SU-DHL-6 (cell line): ENCODE results near the gene MKRN2.

Experiments
- H2AFZ ChIP-seq: fragments of 200-600 bp; sonication (generic); 2 replicates; pipeline ENCODE4 v1.6.1; 2014; ENCODE audit warnings: low read depth, mild to moderate bottlenecking, moderate library complexity, mixed read lengths, antibody characterized with exemption, low read length; ENCODE audit not compliant: severe bottlenecking
- H3F3A ChIP-seq: fragments of 200-600 bp; shearing (Covaris generic); 2 replicates; pipeline ENCODE4 v1.6.0; 2016; ENCODE audit warnings: antibody characterized with exemption, mild to moderate bottlenecking; ENCODE audit not compliant: insufficient read depth
- H3K27ac ChIP-seq: fragments of 200-600 bp; sonication (generic); 2 replicates; pipeline ENCODE4 v1.5.1; 2016; ENCODE audit warnings: low read depth, mild to moderate bottlenecking, low read length, moderate library complexity, mixed read lengths
- H3K27me3 ChIP-seq: fragments of 200-600 bp; sonication (generic), shearing (Covaris generic); 2 replicates; pipeline ENCODE4 v1.6.0; 2014; ENCODE audit warnings: mild to moderate bottlenecking, low read length
- H3K36me3 ChIP-seq: fragments of 200-600 bp; sonication (generic); 2 replicates; pipeline ENCODE4 v1.6.1; 2014; ENCODE audit warnings: mild to moderate bottlenecking, low read length, mixed read lengths
- H3K4me2 ChIP-seq: fragments of 300-600, 200-600 bp; shearing (Covaris generic), sonication (generic); 2 replicates; pipeline ENCODE4 v1.6.0; 2014; ENCODE audit warnings: low read length, low read depth, mild to moderate bottlenecking; ENCODE audit not compliant: poor library complexity, severe bottlenecking
- H3K4me3 ChIP-seq: fragments of 200-600 bp; sonication (generic); 2 replicates; pipeline ENCODE4 v1.5.1; 2014; ENCODE audit warnings: antibody characterized with exemption, low read length, mild to moderate bottlenecking, mixed read lengths; ENCODE audit not compliant: insufficient read depth, poor library complexity, severe bottlenecking
- H3K79me2 ChIP-seq: fragments of 200-600 bp; sonication (generic); 2 replicates; pipeline ENCODE4 v1.6.1; 2014; ENCODE audit warnings: mild to moderate bottlenecking, low read length, moderate library complexity; ENCODE audit not compliant: insufficient read depth
- H3K9ac ChIP-seq: fragments of 200-600 bp; sonication (generic); 2 replicates; pipeline ENCODE4 v1.7.0; 2014; ENCODE audit warnings: mild to moderate bottlenecking, low read length
- H3K9me2 ChIP-seq: fragments of 200-600 bp; sonication (generic); replicated peaks from 2 replicates; pipeline ENCODE4 v1.6.1; 2014; ENCODE audit warnings: low read length; ENCODE audit not compliant: insufficient read depth
- H3K9me3 ChIP-seq: fragments of 200-600 bp; sonication (generic); 2 replicates; pipeline ENCODE4 v1.6.1; 2014; ENCODE audit warnings: low read length, mixed read lengths; ENCODE audit not compliant: insufficient read depth
- H4K20me1 ChIP-seq: fragments of 200-600 bp; sonication (generic); 2 replicates; pipeline ENCODE4 v1.6.1; 2014; ENCODE audit warnings: low read depth, mild to moderate bottlenecking, antibody characterized with exemption, low read length, moderate library complexity, mixed read lengths
- EZH2phosphoT487 ChIP-seq: fragments of 200-600 bp; sonication (generic), shearing (Covaris generic); conservative IDR thresholded peaks from 2 replicates; pipeline ENCODE4 v1.6.1; 2018; ENCODE audit warnings: mild to moderate bottlenecking, antibody characterized with exemption, low read length, moderate library complexity, mixed read lengths
- TF ChIP-seq, protein P1 (sequence below): fragments of 200-600 bp; sonication (generic); IDR thresholded peaks from one replicate; pipeline ENCODE4 v1.5.1; 2017; ENCODE audit warnings: antibody characterized with exemption, mild to moderate bottlenecking, low read length, moderate library complexity; ENCODE audit not compliant: insufficient read depth, poor library complexity, severe bottlenecking

The MKRN2 gene

DNA sequence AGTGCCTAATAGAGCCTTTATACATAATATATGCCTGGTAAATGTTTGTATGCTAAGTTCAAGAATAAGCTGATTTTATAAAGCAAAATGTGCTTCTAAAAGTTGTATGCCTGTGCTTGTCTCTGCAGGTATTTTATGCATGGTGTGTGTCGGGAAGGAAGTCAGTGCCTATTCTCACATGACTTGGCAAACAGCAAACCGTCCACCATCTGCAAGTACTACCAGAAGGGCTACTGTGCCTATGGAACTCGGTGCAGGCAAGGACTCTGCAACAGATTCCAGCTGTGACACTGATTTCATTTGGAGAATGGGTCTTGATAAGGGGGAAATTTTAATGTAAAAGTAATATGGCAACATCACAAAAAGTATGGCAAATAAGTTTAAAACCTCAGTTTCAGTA, 11.9 kb downstream of the MKRN2 start:
- Histone ChIP-seq H3K4me2 (no peak overlapping the region), H3K79me2 (peaks cover 51% of the 10 kb centered on the region), H3K36me3 (peaks cover 5% of the 10 kb centered on the region; the same call in 1 of the 2 replicates), H3F3A (no peaks in the 10 kb centered on the region), H3K4me3 (no peak overlapping the region), H3K9me2 (no peaks in the 10 kb centered on the region), H2AFZ (no peak overlapping the region), H3K27ac (no peak overlapping the region), H4K20me1 (no peaks in the 10 kb centered on the region), H3K9me3 (no peaks in the 10 kb centered on the region), H3K27me3 (no peaks in the 10 kb centered on the region), H3K9ac (no peak overlapping the region)
- no peak for TF ChIP-seq EZH2phosphoT487
- TF ChIP-seq, protein P1, sequence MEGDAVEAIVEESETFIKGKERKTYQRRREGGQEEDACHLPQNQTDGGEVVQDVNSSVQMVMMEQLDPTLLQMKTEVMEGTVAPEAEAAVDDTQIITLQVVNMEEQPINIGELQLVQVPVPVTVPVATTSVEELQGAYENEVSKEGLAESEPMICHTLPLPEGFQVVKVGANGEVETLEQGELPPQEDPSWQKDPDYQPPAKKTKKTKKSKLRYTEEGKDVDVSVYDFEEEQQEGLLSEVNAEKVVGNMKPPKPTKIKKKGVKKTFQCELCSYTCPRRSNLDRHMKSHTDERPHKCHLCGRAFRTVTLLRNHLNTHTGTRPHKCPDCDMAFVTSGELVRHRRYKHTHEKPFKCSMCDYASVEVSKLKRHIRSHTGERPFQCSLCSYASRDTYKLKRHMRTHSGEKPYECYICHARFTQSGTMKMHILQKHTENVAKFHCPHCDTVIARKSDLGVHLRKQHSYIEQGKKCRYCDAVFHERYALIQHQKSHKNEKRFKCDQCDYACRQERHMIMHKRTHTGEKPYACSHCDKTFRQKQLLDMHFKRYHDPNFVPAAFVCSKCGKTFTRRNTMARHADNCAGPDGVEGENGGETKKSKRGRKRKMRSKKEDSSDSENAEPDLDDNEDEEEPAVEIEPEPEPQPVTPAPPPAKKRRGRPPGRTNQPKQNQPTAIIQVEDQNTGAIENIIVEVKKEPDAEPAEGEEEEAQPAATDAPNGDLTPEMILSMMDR = no peak

DNA sequence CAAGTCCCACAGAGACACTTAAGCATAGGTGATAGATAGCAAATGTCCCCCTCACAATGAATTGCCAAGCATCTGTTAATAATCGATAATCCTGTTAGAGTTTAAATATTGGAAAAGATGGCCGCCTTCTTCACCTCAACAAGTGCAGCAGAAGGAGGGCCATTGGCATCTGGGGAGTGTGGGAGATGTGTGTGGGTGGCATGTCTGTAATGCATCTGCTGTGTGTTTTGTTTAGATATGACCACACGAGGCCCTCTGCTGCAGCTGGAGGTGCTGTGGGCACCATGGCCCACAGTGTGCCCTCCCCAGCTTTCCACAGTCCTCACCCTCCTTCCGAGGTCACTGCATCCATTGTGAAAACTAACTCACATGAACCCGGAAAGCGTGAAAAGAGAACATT, 12.9 kb downstream of the MKRN2 start:
- Histone ChIP-seq H3K9ac (no peak overlapping the region), H3K79me2 (peaks cover 40% of the 10 kb centered on the region), H3F3A (no peaks in the 10 kb centered on the region), H3K9me3 (no peaks in the 10 kb centered on the region), H3K4me2 (no peak overlapping the region), H3K27me3 (no peaks in the 10 kb centered on the region), H3K4me3 (no peak overlapping the region), H4K20me1 (no peaks in the 10 kb centered on the region), H3K36me3 (peaks cover 5% of the 10 kb centered on the region; the same call in 1 of the 2 replicates), H2AFZ (no peak overlapping the region), H3K9me2 (no peaks in the 10 kb centered on the region), H3K27ac (no peak overlapping the region)
- TF ChIP-seq, protein P1 = no peak
- no peak for TF ChIP-seq EZH2phosphoT487

DNA sequence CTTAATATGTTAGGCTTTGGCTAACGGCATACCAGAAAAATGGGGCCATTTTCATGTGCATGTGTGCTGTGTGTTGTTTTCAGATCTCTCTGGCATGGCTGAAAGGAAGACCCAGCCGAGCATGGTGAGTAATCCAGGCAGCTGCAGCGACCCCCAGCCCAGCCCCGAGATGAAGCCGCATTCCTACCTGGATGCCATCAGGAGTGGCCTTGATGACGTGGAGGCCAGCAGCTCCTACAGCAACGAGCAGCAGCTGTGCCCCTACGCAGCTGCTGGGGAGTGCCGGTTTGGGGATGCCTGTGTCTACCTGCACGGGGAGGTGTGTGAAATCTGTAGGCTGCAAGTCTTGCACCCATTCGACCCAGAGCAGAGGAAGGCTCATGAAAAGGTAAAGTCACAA, 15.1 kb downstream of the MKRN2 start:
- peaks cover 19% of the 10 kb centered on the region for H3K79me2 ChIP-seq
- no peak overlapping the region for H3K4me3 ChIP-seq
- TF ChIP-seq EZH2phosphoT487 = no peak
- TF ChIP-seq, protein P1 = no peak
- H3K4me2 ChIP-seq = no peak overlapping the region
- H3K9ac ChIP-seq = no peak overlapping the region
- H3K36me3 ChIP-seq = peaks cover 5% of the 10 kb centered on the region; the same call in 1 of the 2 replicates
- no peaks in the 10 kb centered on the region for H3K9me2 ChIP-seq
- H3K27ac ChIP-seq = no peak overlapping the region
- no peaks in the 10 kb centered on the region for H3K9me3 ChIP-seq
- no peak overlapping the region for H2AFZ ChIP-seq
- H3F3A ChIP-seq = no peaks in the 10 kb centered on the region
- no peaks in the 10 kb centered on the region for H4K20me1 ChIP-seq
- H3K27me3 ChIP-seq = no peaks in the 10 kb centered on the region

DNA sequence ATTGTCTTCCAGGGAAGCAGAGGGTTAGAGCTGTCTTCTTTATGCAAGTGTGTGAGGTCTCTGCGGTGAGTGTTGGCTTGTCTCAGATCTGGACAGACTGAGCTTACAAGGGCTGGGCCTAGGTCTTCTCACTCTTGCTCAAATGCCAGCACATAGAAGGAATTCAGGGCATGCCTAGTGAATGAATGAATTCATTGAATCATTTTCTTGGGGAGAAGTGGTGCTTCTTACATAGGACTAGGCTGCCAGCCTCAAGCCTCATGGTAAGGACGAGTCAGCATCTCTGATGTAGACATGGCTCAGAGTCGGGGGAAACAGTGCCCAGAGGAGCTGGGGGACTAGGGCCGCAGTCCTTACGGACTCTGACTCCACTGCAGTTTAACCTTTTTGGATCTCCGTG, 17.2 kb downstream of the MKRN2 start:
- TF ChIP-seq, protein P1 = no peak
- no peak for TF ChIP-seq EZH2phosphoT487
- no peaks in the 10 kb centered on the region for H3F3A ChIP-seq
- H3K27me3 ChIP-seq = no peaks in the 10 kb centered on the region
- H3K4me2 ChIP-seq = no peak overlapping the region
- no peak overlapping the region for H2AFZ ChIP-seq
- no peak overlapping the region for H3K4me3 ChIP-seq
- no peak overlapping the region for H3K27ac ChIP-seq
- H3K36me3 ChIP-seq = peaks cover 8% of the 10 kb centered on the region; the same call in 1 of the 2 replicates
- H3K79me2 ChIP-seq = no peaks in the 10 kb centered on the region
- no peaks in the 10 kb centered on the region for H3K9me3 ChIP-seq
- no peak overlapping the region for H3K9ac ChIP-seq
- H3K9me2 ChIP-seq = no peaks in the 10 kb centered on the region
- H4K20me1 ChIP-seq = no peaks in the 10 kb centered on the region
